GM12872 (cell line): ENCODE results near the gene AIG1.

ENCODE experiments used
- TF ChIP-seq, protein P1 (sequence below): IDR thresholded peaks from 3 replicates; pipeline ENCODE4 v1.5.1; 2011; ENCODE audit warnings: low read depth, mild to moderate bottlenecking, low read length, moderate library complexity; ENCODE audit not compliant: insufficient read depth

Gene AIG1

DNA sequence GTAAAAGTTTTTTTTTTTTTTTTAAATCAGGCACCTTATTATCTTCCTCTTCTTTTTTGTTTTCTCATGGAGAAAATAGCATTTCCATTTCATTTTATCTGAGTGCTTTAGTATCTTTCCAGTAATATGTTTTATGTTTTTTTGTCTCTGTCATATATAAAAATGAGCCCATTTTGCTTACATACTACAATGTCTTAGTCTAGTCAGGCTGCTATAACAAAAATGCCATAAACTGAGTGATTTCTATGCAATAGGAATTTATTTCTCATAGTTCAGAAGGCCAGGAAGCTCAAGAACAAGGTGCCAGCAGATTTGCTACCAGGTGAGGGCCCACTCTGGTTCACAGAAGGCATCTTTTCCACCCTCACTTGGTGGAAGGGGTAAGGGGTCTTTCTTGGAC is 35.7 kb upstream of the AIG1 start:
- TF ChIP-seq, protein P1, sequence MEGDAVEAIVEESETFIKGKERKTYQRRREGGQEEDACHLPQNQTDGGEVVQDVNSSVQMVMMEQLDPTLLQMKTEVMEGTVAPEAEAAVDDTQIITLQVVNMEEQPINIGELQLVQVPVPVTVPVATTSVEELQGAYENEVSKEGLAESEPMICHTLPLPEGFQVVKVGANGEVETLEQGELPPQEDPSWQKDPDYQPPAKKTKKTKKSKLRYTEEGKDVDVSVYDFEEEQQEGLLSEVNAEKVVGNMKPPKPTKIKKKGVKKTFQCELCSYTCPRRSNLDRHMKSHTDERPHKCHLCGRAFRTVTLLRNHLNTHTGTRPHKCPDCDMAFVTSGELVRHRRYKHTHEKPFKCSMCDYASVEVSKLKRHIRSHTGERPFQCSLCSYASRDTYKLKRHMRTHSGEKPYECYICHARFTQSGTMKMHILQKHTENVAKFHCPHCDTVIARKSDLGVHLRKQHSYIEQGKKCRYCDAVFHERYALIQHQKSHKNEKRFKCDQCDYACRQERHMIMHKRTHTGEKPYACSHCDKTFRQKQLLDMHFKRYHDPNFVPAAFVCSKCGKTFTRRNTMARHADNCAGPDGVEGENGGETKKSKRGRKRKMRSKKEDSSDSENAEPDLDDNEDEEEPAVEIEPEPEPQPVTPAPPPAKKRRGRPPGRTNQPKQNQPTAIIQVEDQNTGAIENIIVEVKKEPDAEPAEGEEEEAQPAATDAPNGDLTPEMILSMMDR = no peak

- TF ChIP-seq, protein P1 = peak; percentile 79
These were observed 33.8 kb upstream of the AIG1 start for GRCh38 chr6:143026696-143027449.

GRCh38 chr6:143034689-143035334 is 25.9 kb upstream of the AIG1 start:
- TF ChIP-seq, protein P1 = no peak

- TF ChIP-seq, protein P1 = no peak
These were observed 23.2 kb upstream of the AIG1 start for GRCh38 chr6:143037470-143037869.

GRCh38 chr6:143038833-143039232 is 21.9 kb upstream of the AIG1 start:
- TF ChIP-seq, protein P1 = 0 out of 3 replicates have a peak, but pooled peaks have one; percentile 24

DNA sequence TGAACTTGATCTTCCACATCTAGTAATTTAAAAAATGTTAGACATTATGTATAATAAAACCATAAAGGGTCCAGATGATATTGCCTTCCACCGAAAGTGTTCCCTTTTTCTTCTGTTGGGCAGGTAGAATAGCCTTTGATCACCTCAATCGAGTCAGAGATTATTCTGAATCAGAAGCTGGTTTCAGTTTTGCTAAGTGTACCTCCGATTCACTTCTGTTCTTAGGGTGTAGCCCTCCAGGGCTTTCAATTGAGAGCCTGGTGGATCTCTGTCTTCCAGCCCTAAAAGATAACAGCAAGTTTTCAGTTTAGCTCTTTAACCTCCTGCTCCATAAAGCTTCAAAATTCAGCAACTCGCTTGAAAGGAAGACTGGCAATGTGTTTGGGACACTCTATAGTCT is 21.1 kb upstream of the AIG1 start:
- TF ChIP-seq, protein P1 = no peak

DNA sequence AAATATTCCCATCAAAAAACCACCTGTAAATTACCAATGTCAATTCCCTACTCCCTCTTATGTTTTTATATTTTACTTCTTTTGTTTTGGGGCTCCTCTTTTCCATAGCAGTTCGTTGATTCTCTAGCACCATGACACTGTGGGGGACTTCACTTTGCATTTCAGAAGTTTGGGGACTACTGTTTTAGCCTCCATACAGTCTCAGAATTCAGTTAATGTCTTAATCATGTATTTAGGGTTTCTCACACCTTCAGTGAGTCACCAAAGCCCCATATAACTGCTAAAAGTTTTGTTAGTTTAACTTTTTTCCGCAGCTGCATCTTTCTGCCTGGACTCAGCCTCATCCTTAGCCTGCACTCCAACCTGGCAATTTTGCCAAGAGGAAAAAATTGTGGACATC is 20.7 kb upstream of the AIG1 start:
- TF ChIP-seq, protein P1 = no peak
